Measurements from ENCODE around the gene PLA2G1B. TPM values are rescaled to one million over a fixed set of nuclear protein-coding genes. Genes with fewer than 3 reads are reported as not detected.

PLA2G1B gene
- total RNA-seq, 1 experiment from 2014 or later, result not detected

- Mint-ChIP-seq H3K36me3 (ENCODE audit: insufficient read depth, unreplicated experiment) (peaks cover 5% of the 10 kb centered on the region), H3K9me3 (ENCODE audit: low read depth, unreplicated experiment) (no peaks in the 10 kb centered on the region), H3K27me3 (ENCODE audit: unreplicated experiment) (peaks cover 41% of the 10 kb centered on the region), H3K27ac (ENCODE audit: unreplicated experiment) (no peak overlapping the region), H3K4me3 (ENCODE audit: low read depth, unreplicated experiment) (no peak overlapping the region), H3K4me1 (ENCODE audit: low read depth, unreplicated experiment) (peaks cover 13% of the 10 kb centered on the region)
- BruUV-seq (replicated peaks), result no TSS peak
- TF ChIP-seq CTCF (IDR thresholded peaks at IDR 0.05; ENCODE audit: unreplicated experiment), result peak; percentile 89
- peak; percentile 95 for DNase-seq
- intact Hi-C loops (cut with micrococcal nuclease; ENCODE audit: unreplicated experiment), result loop anchor here (1.0 to 5.0 kb wide), 2 partner anchors 41 to 74 kb away; no protein-coding TSS in a partner anchor
- CTCF ChIA-PET, result interaction anchor here (1.1 to 1.4 kb wide), 2 partner anchors 74 to 128 kb away, joined by 4 to 8 read pairs; no protein-coding TSS in a partner anchor
These were observed 29.0 kb upstream of the PLA2G1B start for GRCh38 chr12:120356567-120357030.

- Mint-ChIP-seq H3K4me3 (ENCODE audit: low read depth, unreplicated experiment) (no peak overlapping the region), H3K4me1 (ENCODE audit: low read depth, unreplicated experiment) (peaks cover 13% of the 10 kb centered on the region), H3K36me3 (ENCODE audit: insufficient read depth, unreplicated experiment) (peaks cover 5% of the 10 kb centered on the region), H3K27me3 (ENCODE audit: unreplicated experiment) (peaks cover 51% of the 10 kb centered on the region), H3K9me3 (ENCODE audit: low read depth, unreplicated experiment) (no peaks in the 10 kb centered on the region), H3K27ac (ENCODE audit: unreplicated experiment) (no peak overlapping the region)
- BruUV-seq (replicated peaks), result no TSS peak
- CTCF ChIA-PET, result no interaction called here
- intact Hi-C loops (cut with micrococcal nuclease; ENCODE audit: unreplicated experiment), result no loop called here
- DNase-seq, result no peak
- TF ChIP-seq CTCF (IDR thresholded peaks at IDR 0.05; ENCODE audit: unreplicated experiment), result no peak
These were observed 26.2 kb upstream of the PLA2G1B start for GRCh38 chr12:120353556-120354317.

GRCh38 chr12:120353136-120353535, 25.6 kb upstream of the PLA2G1B start:
- intact Hi-C loops (cut with micrococcal nuclease; ENCODE audit: unreplicated experiment), result no loop called here
- CTCF ChIA-PET, result no interaction called here
- no peak for DNase-seq
- Mint-ChIP-seq H3K27me3 (ENCODE audit: unreplicated experiment) (peaks cover 45% of the 10 kb centered on the region), H3K4me1 (ENCODE audit: low read depth, unreplicated experiment) (peaks cover 13% of the 10 kb centered on the region), H3K27ac (ENCODE audit: unreplicated experiment) (no peak overlapping the region), H3K36me3 (ENCODE audit: insufficient read depth, unreplicated experiment) (peaks cover 5% of the 10 kb centered on the region), H3K4me3 (ENCODE audit: low read depth, unreplicated experiment) (no peak overlapping the region), H3K9me3 (ENCODE audit: low read depth, unreplicated experiment) (no peaks in the 10 kb centered on the region)
- no TSS peak for BruUV-seq (replicated peaks)
- no peak for TF ChIP-seq CTCF (IDR thresholded peaks at IDR 0.05; ENCODE audit: unreplicated experiment)

- H3K4me1 Mint-ChIP-seq (ENCODE audit: low read depth, unreplicated experiment), result peaks cover 8% of the 10 kb centered on the region
- peaks cover 5% of the 10 kb centered on the region for H3K36me3 Mint-ChIP-seq (ENCODE audit: insufficient read depth, unreplicated experiment)
- no peaks in the 10 kb centered on the region for H3K9me3 Mint-ChIP-seq (ENCODE audit: low read depth, unreplicated experiment)
- TF ChIP-seq CTCF (IDR thresholded peaks at IDR 0.05; ENCODE audit: unreplicated experiment), result no peak
- BruUV-seq (replicated peaks), result no TSS peak
- no peak for DNase-seq
- H3K4me3 Mint-ChIP-seq (ENCODE audit: low read depth, unreplicated experiment), result no peak overlapping the region
- H3K27ac Mint-ChIP-seq (ENCODE audit: unreplicated experiment), result no peak overlapping the region
- CTCF ChIA-PET, result interaction anchor here (0.5 to 1.1 kb wide), 2 partner anchors 78 to 1316 kb away, joined by 3 read pairs; no protein-coding TSS in a partner anchor
- H3K27me3 Mint-ChIP-seq (ENCODE audit: unreplicated experiment), result peaks cover 49% of the 10 kb centered on the region
- intact Hi-C loops (cut with micrococcal nuclease; ENCODE audit: unreplicated experiment), result no loop called here
These were observed 24.5 kb upstream of the PLA2G1B start for GRCh38 chr12:120352117-120352516.

Measured in Calu3 (cell line).